Measurements from ENCODE around the gene ADAM30. TPM values are rescaled to one million over a fixed set of nuclear protein-coding genes. Genes with fewer than 3 reads are reported as not detected.
"Not testable (repeated sequence)": the region's sequence is repeated elsewhere in the genome, so short reads cannot be mapped to it uniquely, and the experiment has no call there.

ADAM30 gene
- total RNA-seq, 3 donors from 2014 or later (not counting 1 experiment from before 2014, with no cell fraction given): 0.13 TPM; not detected in 2

DNA sequence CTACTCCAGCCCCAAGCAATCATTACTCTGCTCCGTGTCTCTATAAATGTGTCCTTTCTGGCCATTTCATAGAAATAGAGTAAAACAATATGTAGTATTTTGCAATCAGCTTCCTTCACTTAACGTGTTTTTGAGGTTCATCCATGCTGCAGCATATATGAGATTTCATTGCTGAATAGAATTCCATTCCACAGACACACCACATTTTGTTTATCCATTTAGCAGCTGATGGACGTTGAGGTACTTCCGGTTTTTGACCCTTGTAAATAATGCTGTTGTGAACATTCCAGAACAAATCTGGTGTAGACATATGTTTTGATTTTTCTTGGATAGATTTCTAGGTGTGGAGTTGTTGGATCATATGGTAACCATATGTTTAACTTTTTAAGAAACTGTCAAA is 30.7 kb downstream of the ADAM30 start:
- Histone ChIP-seq H3K9me3 (ENCODE audit: control insufficient read depth, insufficient read depth, low read length) (no peaks in the 10 kb centered on the region), H3K4me3 (ENCODE audit: low read length) (no peak overlapping the region), H3K27ac (ENCODE audit: low read length) (no peak overlapping the region), H3K27me3 (ENCODE audit: control insufficient read depth, insufficient read depth, low read length) (peaks cover 3% of the 10 kb centered on the region), H3K4me1 (ENCODE audit: control insufficient read depth, insufficient read depth, low read length) (no peaks in the 10 kb centered on the region), H3K36me3 (ENCODE audit: control insufficient read depth, insufficient read depth, low read length) (no peaks in the 10 kb centered on the region)
- ATAC-seq (no peak), DNase-seq (no peak)
- WGBS (ENCODE audit: insufficient coverage): 97% methylated on average over 3 of the region's 4 CpGs
- TF ChIP-seq, protein P1, sequence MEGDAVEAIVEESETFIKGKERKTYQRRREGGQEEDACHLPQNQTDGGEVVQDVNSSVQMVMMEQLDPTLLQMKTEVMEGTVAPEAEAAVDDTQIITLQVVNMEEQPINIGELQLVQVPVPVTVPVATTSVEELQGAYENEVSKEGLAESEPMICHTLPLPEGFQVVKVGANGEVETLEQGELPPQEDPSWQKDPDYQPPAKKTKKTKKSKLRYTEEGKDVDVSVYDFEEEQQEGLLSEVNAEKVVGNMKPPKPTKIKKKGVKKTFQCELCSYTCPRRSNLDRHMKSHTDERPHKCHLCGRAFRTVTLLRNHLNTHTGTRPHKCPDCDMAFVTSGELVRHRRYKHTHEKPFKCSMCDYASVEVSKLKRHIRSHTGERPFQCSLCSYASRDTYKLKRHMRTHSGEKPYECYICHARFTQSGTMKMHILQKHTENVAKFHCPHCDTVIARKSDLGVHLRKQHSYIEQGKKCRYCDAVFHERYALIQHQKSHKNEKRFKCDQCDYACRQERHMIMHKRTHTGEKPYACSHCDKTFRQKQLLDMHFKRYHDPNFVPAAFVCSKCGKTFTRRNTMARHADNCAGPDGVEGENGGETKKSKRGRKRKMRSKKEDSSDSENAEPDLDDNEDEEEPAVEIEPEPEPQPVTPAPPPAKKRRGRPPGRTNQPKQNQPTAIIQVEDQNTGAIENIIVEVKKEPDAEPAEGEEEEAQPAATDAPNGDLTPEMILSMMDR (IDR thresholded peaks at IDR 0.05): no peak
- H3K36me3 Mint-ChIP-seq: no peaks in the 10 kb centered on the region
- intact Hi-C loops (cut with micrococcal nuclease): no loop called here
- H3K9me3 Mint-ChIP-seq: no peaks in the 10 kb centered on the region
- no peaks in the 10 kb centered on the region for H3K4me1 Mint-ChIP-seq
- no peak overlapping the region for H3K4me3 Mint-ChIP-seq
- H3K27me3 Mint-ChIP-seq (ENCODE audit: low read depth in 2 of 2): peaks cover 14 to 35% of the 10 kb centered on the region in 2 donors
- no peak overlapping the region for H3K27ac Mint-ChIP-seq

DNA sequence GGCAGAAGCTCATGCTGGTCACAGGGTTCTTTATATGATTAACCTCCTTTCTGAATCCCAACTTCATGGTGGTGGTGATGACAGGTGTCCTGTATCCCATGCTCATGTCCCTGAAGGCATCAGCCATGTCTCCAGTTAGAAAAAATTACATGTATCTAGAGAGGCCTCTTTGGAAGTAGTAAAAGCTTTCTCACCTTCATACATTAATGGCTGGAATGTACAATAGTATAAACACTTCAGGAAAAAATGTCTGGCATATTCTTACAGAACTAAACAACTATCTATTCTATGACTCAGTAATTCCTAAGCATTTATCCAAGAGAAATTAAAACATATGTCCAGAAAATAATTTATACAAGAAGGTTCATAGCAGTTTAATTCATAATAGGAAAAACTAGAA is 34.0 kb downstream of the ADAM30 start:
- TF ChIP-seq, protein P1 (IDR thresholded peaks at IDR 0.05): no peak
- no peaks in the 10 kb centered on the region for H3K27me3 ChIP-seq (ENCODE audit: control insufficient read depth, insufficient read depth, low read length)
- Mint-ChIP-seq H3K27me3 (ENCODE audit: low read depth in 2 of 2) (peaks cover 10 to 48% of the 10 kb centered on the region in 2 donors), H3K27ac (no peak overlapping the region), H3K9me3 (no peaks in the 10 kb centered on the region), H3K4me1 (no peaks in the 10 kb centered on the region), H3K36me3 (no peaks in the 10 kb centered on the region), H3K4me3 (no peak overlapping the region)
- no peaks in the 10 kb centered on the region for H3K4me1 ChIP-seq (ENCODE audit: control insufficient read depth, insufficient read depth, low read length)
- no peak overlapping the region for H3K4me3 ChIP-seq (ENCODE audit: low read length)
- no peak for DNase-seq
- no peak for ATAC-seq
- H3K36me3 ChIP-seq (ENCODE audit: control insufficient read depth, insufficient read depth, low read length): no peaks in the 10 kb centered on the region
- intact Hi-C loops (cut with micrococcal nuclease): no loop called here
- H3K27ac ChIP-seq (ENCODE audit: low read length): no peak overlapping the region
- H3K9me3 ChIP-seq (ENCODE audit: control insufficient read depth, insufficient read depth, low read length): no peaks in the 10 kb centered on the region

DNA sequence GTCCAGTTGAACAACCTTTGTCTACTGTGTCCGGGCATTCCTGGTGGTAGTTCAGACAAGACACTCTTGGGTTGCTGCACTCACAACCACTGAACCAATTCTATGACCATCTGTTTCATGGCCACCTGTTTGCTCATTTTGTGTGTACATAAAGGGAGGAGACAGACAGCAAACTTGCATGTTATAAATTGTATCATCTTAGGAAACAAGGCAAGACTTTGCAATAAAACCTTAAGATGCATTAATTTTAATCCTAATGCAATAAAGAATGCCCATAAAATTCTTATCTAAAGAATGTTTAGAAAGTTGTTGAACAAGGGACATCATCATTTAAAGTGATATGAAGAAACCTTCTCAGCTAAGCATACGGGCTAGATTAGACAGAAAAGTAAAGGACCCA is 34.8 kb downstream of the ADAM30 start:
- no peaks in the 10 kb centered on the region for H3K9me3 ChIP-seq (ENCODE audit: control insufficient read depth, insufficient read depth, low read length)
- WGBS (ENCODE audit: insufficient coverage): 94% methylated on average over 2 of the region's 2 CpGs
- no peaks in the 10 kb centered on the region for H3K4me1 ChIP-seq (ENCODE audit: control insufficient read depth, insufficient read depth, low read length)
- TF ChIP-seq, protein P1 (IDR thresholded peaks at IDR 0.05): no peak
- no peak overlapping the region for H3K27ac ChIP-seq (ENCODE audit: low read length)
- DNase-seq (no peak), ATAC-seq (no peak)
- H3K4me3 ChIP-seq (ENCODE audit: low read length): no peak overlapping the region
- intact Hi-C loops (cut with micrococcal nuclease): no loop called here
- no peaks in the 10 kb centered on the region for H3K27me3 ChIP-seq (ENCODE audit: control insufficient read depth, insufficient read depth, low read length)
- H3K4me1 Mint-ChIP-seq: no peaks in the 10 kb centered on the region
- no peak overlapping the region for H3K27ac Mint-ChIP-seq
- H3K4me3 Mint-ChIP-seq: no peak overlapping the region
- no peaks in the 10 kb centered on the region for H3K36me3 Mint-ChIP-seq
- H3K36me3 ChIP-seq (ENCODE audit: control insufficient read depth, insufficient read depth, low read length): no peaks in the 10 kb centered on the region
- peaks cover 10 to 48% of the 10 kb centered on the region in 2 donors for H3K27me3 Mint-ChIP-seq (ENCODE audit: low read depth in 2 of 2)
- no peaks in the 10 kb centered on the region for H3K9me3 Mint-ChIP-seq

DNA sequence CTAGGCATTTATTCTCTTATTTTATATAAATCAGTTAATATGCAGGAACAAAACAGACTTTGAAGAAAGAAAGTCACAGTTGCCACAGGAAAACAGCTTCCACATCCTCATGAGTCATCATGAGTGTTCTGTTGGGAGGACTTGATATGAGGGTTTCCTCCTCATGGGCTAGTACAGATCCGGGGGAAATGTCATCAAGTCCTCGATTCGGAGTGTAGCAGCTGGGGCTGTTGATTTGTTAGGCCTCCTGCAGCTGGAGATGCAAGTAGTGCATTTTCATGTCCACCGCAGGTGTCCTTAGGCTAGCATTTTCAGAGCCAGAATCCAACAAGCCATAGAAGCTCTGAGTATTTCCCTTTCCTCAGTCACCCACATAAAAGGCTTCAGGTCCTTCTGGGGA is 36.7 kb downstream of the ADAM30 start:
- DNase-seq (no peak), ATAC-seq (no peak)
- intact Hi-C loops (cut with micrococcal nuclease): no loop called here
- Histone ChIP-seq H3K27ac (ENCODE audit: low read length) (no peak overlapping the region), H3K27me3 (ENCODE audit: control insufficient read depth, insufficient read depth, low read length) (no peaks in the 10 kb centered on the region), H3K36me3 (ENCODE audit: control insufficient read depth, insufficient read depth, low read length) (no peaks in the 10 kb centered on the region), H3K4me1 (ENCODE audit: control insufficient read depth, insufficient read depth, low read length) (no peaks in the 10 kb centered on the region), H3K4me3 (ENCODE audit: low read length) (no peak overlapping the region), H3K9me3 (ENCODE audit: control insufficient read depth, insufficient read depth, low read length) (no peaks in the 10 kb centered on the region)
- no peak overlapping the region for H3K27ac Mint-ChIP-seq
- H3K9me3 Mint-ChIP-seq: no peaks in the 10 kb centered on the region
- WGBS (ENCODE audit: insufficient coverage): 13% methylated on average over 4 of the region's 4 CpGs
- peaks cover 4 to 47% of the 10 kb centered on the region in 2 donors for H3K27me3 Mint-ChIP-seq (ENCODE audit: low read depth in 2 of 2)
- no peak overlapping the region for H3K4me3 Mint-ChIP-seq
- no peaks in the 10 kb centered on the region for H3K4me1 Mint-ChIP-seq
- H3K36me3 Mint-ChIP-seq: no peaks in the 10 kb centered on the region
- TF ChIP-seq, protein P1 (IDR thresholded peaks at IDR 0.05): no peak

DNA sequence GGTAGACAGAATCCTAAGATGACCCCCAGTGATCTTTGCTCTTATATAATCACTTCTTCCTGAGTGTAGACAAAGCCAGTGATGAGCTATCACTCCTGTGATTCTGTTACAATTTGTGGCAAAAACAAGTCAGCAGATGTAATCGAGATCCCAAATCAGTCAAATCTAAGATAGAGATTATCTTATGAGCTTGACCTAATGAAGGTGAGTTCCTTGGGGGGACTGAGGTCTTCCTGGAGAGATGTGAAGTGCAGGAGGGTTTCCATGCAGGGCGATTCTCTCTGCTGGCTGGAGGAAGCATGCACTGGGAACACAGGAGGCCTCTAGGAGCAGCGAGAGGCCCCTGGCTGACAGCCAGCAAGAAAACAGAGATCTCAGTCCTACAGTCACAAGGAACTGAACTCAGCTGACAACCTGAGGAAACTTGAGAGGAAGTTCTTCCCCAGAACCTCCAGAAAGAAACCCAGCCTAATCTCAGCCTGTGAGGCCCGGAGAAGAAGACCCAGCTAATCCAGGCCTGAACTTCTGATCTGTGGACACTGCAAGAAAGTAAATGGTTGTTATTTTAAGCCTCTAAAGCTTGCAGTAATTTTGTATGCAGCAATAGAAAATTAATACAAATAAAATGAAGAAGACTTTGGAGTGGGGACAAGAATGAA is 37.6 kb downstream of the ADAM30 start:
- H3K36me3 ChIP-seq (ENCODE audit: control insufficient read depth, insufficient read depth, low read length); H3K4me1 Mint-ChIP-seq; ATAC-seq; H3K27ac Mint-ChIP-seq; H3K4me3 Mint-ChIP-seq; H3K27ac ChIP-seq (ENCODE audit: low read length); H3K9me3 Mint-ChIP-seq; H3K36me3 Mint-ChIP-seq; H3K4me3 ChIP-seq (ENCODE audit: low read length); H3K27me3 ChIP-seq (ENCODE audit: control insufficient read depth, insufficient read depth, low read length); H3K4me1 ChIP-seq (ENCODE audit: control insufficient read depth, insufficient read depth, low read length); H3K9me3 ChIP-seq (ENCODE audit: control insufficient read depth, insufficient read depth, low read length); intact Hi-C loops (cut with micrococcal nuclease); DNase-seq: not testable (repeated sequence)
- H3K27me3 Mint-ChIP-seq (ENCODE audit: low read depth in 2 of 2): peaks cover 4 to 37% of the 10 kb centered on the region in 2 donors
- WGBS (ENCODE audit: insufficient coverage): 65% methylated on average over 4 of the region's 4 CpGs
